NK-92 (cell line): ENCODE data around the gene UROC1.

Experiments
- DNase-seq: peaks from one replicate; lab custom pipeline; 2025; ENCODE audit not compliant: unreplicated experiment; lab: John Stamatoyannopoulos, UW

UROC1 gene

GRCh38 chr3:126464997-126465396 is 52.6 kb downstream of the UROC1 start:
- no peak for DNase-seq

- DNase-seq = no peak
Observed at GRCh38 chr3:126464494-126464893, 53.1 kb downstream of the UROC1 start.

- no peak for DNase-seq
Observed at GRCh38 chr3:126464093-126464492, 53.5 kb downstream of the UROC1 start.

GRCh38 chr3:126463521-126463920 is 54.1 kb downstream of the UROC1 start:
- DNase-seq = no peak

GRCh38 chr3:126461450-126462070 is 56.0 kb downstream of the UROC1 start:
- no peak for DNase-seq

- no peak for DNase-seq
Observed at GRCh38 chr3:126460381-126460780, 57.2 kb downstream of the UROC1 start.

GRCh38 chr3:126459763-126460127 is 57.8 kb downstream of the UROC1 start:
- DNase-seq = no peak

- DNase-seq = no peak
Observed at GRCh38 chr3:126459111-126459762, 58.3 kb downstream of the UROC1 start.

- DNase-seq = no peak
Observed at GRCh38 chr3:126456766-126457388, 60.7 kb downstream of the UROC1 start.

- DNase-seq = no peak
Observed at GRCh38 chr3:126456211-126456610, 61.4 kb downstream of the UROC1 start.

GRCh38 chr3:126454437-126455198 is 63.0 kb downstream of the UROC1 start:
- DNase-seq = no peak

GRCh38 chr3:126454025-126454424 is 63.5 kb downstream of the UROC1 start:
- no peak for DNase-seq

- DNase-seq = no peak
Observed at GRCh38 chr3:126452213-126452612, 65.4 kb downstream of the UROC1 start.

GRCh38 chr3:126451511-126451910 is 66.1 kb downstream of the UROC1 start:
- no peak for DNase-seq

- no peak for DNase-seq
Observed at GRCh38 chr3:126450744-126451143, 66.8 kb downstream of the UROC1 start.

GRCh38 chr3:126450219-126450618 is 67.4 kb downstream of the UROC1 start:
- DNase-seq = no peak

GRCh38 chr3:126449621-126450051 is 67.9 kb downstream of the UROC1 start:
- no peak for DNase-seq

GRCh38 chr3:126448893-126449180 is 68.7 kb downstream of the UROC1 start:
- DNase-seq = no peak

GRCh38 chr3:126448136-126448892 is 69.3 kb downstream of the UROC1 start:
- DNase-seq = no peak

GRCh38 chr3:126447456-126448106 is 70.0 kb downstream of the UROC1 start:
- DNase-seq = no peak

- DNase-seq = no peak
Observed at GRCh38 chr3:126446791-126447190, 70.8 kb downstream of the UROC1 start.
